Measurements from ENCODE around the gene CACTIN.
"Not testable (repeated sequence)": the region's sequence is repeated elsewhere in the genome, so short reads cannot be mapped to it uniquely, and the experiment has no call there.

CACTIN gene

GRCh38 chr19:3585301-3586126 is 41.1 kb downstream of the CACTIN start, which contains the start of gene GIPC3:
Gene GIPC3, plus strand, starts transcription at chr19:3585478. Its CDS starts 120 bp downstream, at chr19:3585598.
- no peak for DNase-seq

GRCh38 chr19:3584036-3584802 is 42.4 kb downstream of the CACTIN start:
- DNase-seq = not testable (repeated sequence)

GRCh38 chr19:3581792-3582191 is 44.8 kb downstream of the CACTIN start:
- not testable (repeated sequence) for DNase-seq

GRCh38 chr19:3580156-3580934 is 46.2 kb downstream of the CACTIN start:
- DNase-seq = no peak

GRCh38 chr19:3578390-3578789 is 48.2 kb downstream of the CACTIN start:
- no peak for DNase-seq

- DNase-seq = no peak
These were observed 48.8 kb downstream of the CACTIN start for GRCh38 chr19:3577723-3578344.

- DNase-seq = no peak
These were observed 49.7 kb downstream of the CACTIN start for GRCh38 chr19:3576696-3577443.

- no peak for DNase-seq
These were observed 50.5 kb downstream of the CACTIN start for GRCh38 chr19:3575949-3576673.

- DNase-seq = no peak
These were observed 51.3 kb downstream of the CACTIN start for GRCh38 chr19:3575260-3575741.

- peak; percentile 53 for DNase-seq
These were observed 52.5 kb downstream of the CACTIN start for GRCh38 chr19:3573858-3574637.

- DNase-seq = no peak
These were observed 53.3 kb downstream of the CACTIN start for GRCh38 chr19:3573162-3573857.

GRCh38 chr19:3572855-3573161 is 53.8 kb downstream of the CACTIN start, which contains the start of gene HMG20B:
Gene HMG20B, plus strand, starts transcription at chr19:3572944. Its CDS starts 366 bp downstream, at chr19:3573310.
- DNase-seq = no peak

- DNase-seq = peak; percentile 100
These were observed 54.3 kb downstream of the CACTIN start for GRCh38 chr19:3572132-3572854.

GRCh38 chr19:3570606-3571011 is 56.0 kb downstream of the CACTIN start:
- no peak for DNase-seq

- DNase-seq = not testable (repeated sequence)
These were observed 56.5 kb downstream of the CACTIN start for GRCh38 chr19:3570042-3570441.

GRCh38 chr19:3565139-3565538 is 61.5 kb downstream of the CACTIN start:
- DNase-seq = no peak

- DNase-seq = no peak
These were observed 62.7 kb downstream of the CACTIN start for GRCh38 chr19:3563709-3564524.

All from activated gamma-delta T cell (primary cell).